ENCODE measurements around the gene THAP7. TPM values are rescaled to one million over a fixed set of nuclear protein-coding genes. Genes with fewer than 3 reads are reported as not detected.

Gene THAP7
- total and polyA plus RNA-seq, 2 of the 13 experiments (the other 11 are each of a cell fraction or from before 2014, with no cell fraction given) = 13.0 to 25.5 TPM

GRCh38 chr22:21045585-21046294 lies 43.8 kb upstream of the THAP7 start, which contains the start of gene LRRC74B (continued):
- TF ChIP-seq ZBTB40 (IDR thresholded peaks at IDR 0.05) (no peak), ZBTB40 (CRISPR knock-in tag; IDR thresholded peaks at IDR 0.05) (no peak), ZNF724P (CRISPR knock-in tag; IDR thresholded peaks at IDR 0.05; ENCODE audit: borderline replicate concordance) (no peak), ZNF792 (CRISPR knock-in tag; IDR thresholded peaks at IDR 0.05) (no peak), BATF2 (CRISPR knock-in tag; IDR thresholded peaks at IDR 0.05) (no peak), RFX5 (IDR thresholded peaks at IDR 0.05; ENCODE audit: low read depth, low read length) (0 out of 2 replicates have a peak, but pooled peaks have one; percentile 17), RXRA (CRISPR knock-in tag; IDR thresholded peaks at IDR 0.05) (peak; percentile 58; the same call in 1 of the 2 replicates), BCL3 (CRISPR knock-in tag; IDR thresholded peaks at IDR 0.05) (no peak), ZNF468 (CRISPR knock-in tag; IDR thresholded peaks at IDR 0.05) (no peak), DR1 (CRISPR knock-in tag; IDR thresholded peaks at IDR 0.05) (no peak), ESRRA (CRISPR knock-in tag; IDR thresholded peaks at IDR 0.05; ENCODE audit: low read depth) (no peak), ZNF382 (CRISPR knock-in tag; IDR thresholded peaks at IDR 0.05; ENCODE audit: borderline replicate concordance) (no peak), TMF1 (CRISPR knock-in tag; IDR thresholded peaks at IDR 0.05; ENCODE audit: low read depth) (no peak), PRPF4 (IDR thresholded peaks at IDR 0.05; ENCODE audit: low read depth, low read length, poor library complexity, severe bottlenecking) (no peak), GABPB1 (CRISPR knock-in tag; IDR thresholded peaks at IDR 0.05) (peak; percentile 52; the same call in 1 of the 2 replicates), MAF1 (CRISPR knock-in tag; IDR thresholded peaks at IDR 0.05; ENCODE audit: borderline replicate concordance) (no peak), FOSL2 (CRISPR knock-in tag; IDR thresholded peaks at IDR 0.05) (no peak), ZNF782 (CRISPR knock-in tag; IDR thresholded peaks at IDR 0.05; ENCODE audit: borderline replicate concordance) (no peak), ZFY (CRISPR knock-in tag; IDR thresholded peaks at IDR 0.05) (peak; percentile 42; the same call in 1 of the 2 replicates), TBX2 (CRISPR knock-in tag; IDR thresholded peaks at IDR 0.05; ENCODE audit: borderline replicate concordance) (no peak)
